HG03175 (cell line): ENCODE data around the gene RANBP17.
"Not testable (repeated sequence)": the region's sequence is repeated elsewhere in the genome, so short reads cannot be mapped to it uniquely, and the experiment has no call there.

Source experiments
- ATAC-seq: cut with Tn5 transposase; IDR thresholded peaks from one replicate; pipeline ENCODE4 v1.9.1; 2021; ENCODE audit warnings: mild to moderate bottlenecking, moderate library complexity; ENCODE audit not compliant: unreplicated experiment

RANBP17 gene

DNA sequence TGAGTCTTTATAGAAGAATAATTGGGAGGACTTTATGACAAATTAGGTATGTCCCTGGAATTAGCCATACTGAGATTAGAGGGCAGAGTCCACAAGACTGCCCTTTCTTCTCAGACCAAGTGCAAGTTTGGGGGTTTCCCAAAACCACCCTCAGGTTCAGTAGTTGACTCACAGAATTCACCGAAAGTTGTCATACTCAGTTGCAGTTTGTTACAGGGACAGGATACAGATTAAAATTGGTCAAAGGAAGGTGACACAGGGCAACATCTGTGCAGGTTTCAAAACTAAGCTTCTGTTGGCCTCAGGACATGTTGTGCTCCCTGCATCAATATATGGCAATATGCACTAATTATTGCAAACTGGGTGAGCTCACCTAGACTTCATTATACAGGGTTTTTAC, 3.8 kb downstream of the RANBP17 start:
- ATAC-seq, result peak; percentile 69

DNA sequence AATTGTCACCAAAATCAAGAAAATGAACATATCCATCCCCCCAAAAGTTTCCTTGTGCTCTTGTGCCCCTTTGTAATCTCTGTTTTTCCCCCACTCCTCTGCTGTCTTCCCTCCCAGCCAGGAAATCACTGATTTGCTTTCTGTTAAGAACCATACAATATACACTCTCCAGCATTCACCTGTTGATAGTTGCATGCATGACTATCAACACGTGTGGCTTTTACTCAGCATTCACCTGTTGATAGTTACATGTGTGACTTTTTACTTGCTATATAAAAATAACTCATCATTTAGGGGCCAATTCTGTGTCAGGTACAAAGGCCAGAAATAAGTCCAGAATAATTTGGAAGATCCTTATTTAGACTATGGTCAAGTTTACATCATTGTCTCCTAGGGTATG, 6.0 kb downstream of the RANBP17 start:
- no peak for ATAC-seq

DNA sequence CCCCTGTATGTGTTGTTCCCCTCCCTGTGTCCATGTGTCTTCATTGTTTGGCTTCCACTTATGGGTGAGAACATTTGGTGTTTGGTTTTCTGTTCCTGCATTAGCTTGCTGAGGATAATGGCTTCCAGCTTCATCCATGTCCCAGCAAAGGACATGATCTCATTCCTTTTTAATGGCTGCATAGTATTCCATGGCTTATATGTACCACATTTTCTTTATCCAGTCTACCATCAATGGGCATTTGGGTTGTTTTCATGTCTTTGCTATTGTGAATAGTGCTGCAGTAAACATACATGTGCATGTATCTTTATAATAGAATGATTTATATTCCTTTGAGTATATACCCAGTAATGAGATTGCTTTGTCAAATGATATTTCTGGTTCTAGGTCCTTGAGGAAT, 8.6 kb downstream of the RANBP17 start:
- not testable (repeated sequence) for ATAC-seq

DNA sequence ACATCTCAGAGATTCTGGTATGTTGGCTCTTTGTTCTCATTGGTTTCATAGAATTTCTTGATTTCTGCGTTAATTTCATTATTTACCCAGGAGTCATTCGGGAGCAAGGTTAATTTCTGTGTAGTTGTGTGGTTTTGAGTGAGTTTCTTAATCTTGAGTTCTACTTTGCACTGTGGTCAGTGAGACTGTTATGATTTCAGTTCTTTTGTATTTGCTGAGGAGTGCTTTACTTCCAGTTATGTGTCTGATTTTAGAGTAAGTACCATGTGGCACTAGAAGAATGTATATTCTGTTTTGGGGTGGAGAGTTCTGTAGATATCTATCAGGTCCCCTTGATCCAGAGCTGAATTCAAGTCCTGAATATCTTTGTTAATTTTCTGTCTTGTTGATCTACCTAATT, 12.2 kb downstream of the RANBP17 start:
- no peak for ATAC-seq

DNA sequence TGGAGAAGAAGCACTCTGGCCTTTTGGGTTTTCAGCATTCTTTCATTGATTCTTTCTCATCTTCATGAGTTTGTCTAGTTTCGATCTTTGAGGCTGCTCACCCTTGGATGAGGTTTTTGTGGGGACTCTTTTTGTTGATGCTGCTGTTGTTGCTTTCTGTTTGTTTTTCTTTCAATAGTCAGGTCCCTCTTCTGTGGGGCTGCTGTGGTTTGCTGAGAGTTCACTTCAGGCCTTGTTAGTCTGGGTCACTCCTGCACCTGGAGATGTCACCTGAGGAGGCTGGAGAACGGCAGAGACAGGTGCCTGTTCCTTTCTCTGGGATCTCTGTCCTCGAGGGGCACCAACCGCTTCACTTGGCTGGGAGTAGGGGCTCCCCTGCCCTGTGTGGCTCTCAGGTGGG, 14.0 kb downstream of the RANBP17 start:
- ATAC-seq, result no peak

DNA sequence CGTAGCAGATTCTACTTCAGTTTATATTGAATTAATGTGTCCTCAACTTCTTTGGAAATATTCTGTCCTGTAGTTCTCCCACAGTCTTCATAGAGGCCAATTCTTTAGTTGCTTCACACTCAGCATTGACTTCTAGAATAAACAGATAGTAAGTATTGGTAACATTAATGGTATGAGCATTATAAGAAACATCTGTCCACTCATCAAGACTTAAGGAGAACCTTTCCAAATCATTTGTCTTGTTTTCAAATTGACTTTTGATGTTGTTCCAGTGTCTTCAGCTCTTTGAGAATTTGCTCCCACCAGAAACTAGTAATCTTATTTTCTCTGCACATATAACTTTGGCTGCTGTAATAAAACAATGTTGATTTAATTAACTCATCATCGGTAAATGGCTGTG, 18.3 kb downstream of the RANBP17 start:
- no peak for ATAC-seq

DNA sequence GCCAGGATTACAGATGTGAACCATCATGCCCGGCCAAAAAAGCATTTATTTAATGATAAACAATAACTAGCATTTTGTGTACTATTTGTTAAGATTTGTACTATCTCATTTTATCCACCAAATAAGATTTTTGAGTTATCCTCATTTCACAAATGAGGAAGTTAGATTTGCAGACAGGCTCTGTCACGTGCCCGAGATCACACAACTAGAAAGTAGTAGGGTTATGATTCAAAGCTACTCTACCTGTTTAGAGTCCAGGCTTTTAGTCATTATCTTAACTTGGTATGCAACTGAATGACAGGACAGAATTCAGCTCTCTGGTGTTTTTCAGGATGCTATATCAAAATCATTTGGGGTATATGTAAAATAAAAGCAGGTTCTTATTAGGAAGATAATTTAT, 20.5 kb downstream of the RANBP17 start:
- ATAC-seq, result no peak

DNA sequence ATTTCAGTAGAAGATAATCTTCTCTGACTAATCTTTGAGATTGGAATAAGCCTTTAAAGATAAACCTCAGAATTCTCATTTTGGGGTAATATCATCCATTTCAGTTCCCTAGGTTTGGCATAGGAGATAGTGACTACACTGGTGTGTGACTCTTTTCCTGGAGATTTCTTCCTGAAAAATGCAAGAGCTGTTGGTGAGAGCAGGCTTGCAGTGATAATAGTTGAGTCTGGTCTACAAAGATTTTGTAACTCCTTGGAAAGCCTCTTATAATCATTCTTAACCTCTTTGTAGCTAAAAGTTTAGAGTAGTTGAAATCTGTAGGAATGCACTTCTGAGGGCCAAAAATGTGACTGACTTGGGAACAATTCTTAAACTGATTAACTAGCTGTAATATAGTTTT, 23.4 kb downstream of the RANBP17 start:
- no peak for ATAC-seq

DNA sequence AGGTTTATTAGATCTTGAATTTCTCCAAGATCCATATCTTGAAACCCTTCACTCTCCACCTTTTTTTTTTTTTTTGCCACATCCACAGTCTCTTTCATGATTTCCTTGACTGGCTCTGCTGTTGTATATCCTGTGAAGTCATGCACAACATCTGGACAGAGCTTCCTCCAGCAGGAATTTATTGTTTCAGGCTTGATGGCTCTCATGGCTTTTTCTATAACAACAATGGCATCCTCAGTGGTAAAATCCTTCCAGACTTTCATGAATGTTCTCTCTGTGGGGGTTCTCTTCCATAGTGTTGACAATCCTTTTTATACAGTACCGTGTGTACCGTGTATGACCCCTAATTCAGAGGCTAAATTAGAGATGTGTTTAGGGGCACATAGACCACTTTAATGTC, 24.0 kb downstream of the RANBP17 start:
- no peak for ATAC-seq

DNA sequence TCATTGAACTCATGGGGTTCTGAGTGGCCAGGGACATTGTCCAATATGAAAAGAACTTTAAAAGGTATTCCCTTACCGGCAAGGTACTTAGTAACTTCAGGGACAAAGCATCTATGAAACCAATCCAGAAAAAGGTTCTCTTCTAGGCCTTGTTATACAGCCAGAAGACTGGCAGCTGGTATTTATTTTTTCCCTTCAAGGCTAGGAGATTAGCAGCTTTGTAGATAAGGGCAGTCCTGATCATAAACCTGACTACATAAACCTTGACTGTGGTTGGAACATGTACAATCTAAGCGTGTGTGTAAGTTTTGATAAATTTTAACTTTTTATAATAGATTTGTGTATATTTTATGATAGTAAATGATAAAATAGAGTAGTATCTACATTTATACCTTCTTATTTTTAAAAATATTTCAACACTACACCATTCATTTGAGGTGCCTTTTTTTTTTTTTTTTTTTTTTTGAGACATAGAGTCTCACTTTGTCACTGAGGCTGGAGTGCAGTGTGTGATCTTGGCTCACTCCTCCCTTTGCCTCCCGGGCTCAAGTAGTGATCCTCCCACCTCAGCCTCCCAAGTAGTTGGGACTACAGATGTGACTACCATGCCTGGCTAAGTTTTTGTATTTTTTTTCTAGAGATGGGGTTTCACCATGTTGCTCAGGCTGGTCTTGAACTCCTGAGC, 24.5 kb downstream of the RANBP17 start:
- no peak for ATAC-seq

DNA sequence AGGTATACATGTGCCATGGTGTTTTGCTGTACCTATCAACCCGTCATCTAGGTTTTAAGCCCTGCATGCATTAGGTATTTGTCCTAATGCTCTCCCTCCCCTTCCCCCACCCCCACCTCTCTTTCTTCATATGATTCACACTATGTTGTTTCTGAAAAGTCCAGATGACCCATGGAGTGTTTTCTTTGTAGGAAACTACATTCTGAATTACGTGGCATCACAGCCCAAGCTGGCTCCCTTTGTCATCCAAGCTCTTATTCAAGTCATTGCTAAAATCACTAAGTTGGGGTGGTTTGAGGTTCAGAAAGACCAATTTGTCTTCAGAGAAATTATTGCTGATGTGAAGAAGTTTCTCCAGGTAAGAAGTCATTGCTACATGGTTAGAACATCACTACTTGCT, 30.4 kb downstream of the RANBP17 start:
- no peak for ATAC-seq

DNA sequence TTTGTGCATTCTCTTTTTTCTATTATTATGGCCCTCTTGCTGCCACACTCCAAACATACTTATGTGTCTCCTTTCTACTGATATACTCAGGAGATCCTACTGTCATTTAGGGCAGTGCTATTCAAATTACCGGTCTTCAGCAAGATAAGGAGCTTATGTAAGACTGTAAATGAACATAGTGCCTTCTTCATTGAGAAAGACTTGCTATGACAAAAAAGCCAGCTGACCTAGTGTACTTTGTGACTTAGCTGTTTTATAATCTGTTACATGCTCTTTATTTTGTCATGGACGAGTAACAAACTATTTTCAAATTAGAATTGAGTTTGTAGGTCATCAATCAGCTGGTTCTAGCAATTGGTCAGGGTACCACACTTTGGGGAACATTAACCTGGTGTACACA, 32.8 kb downstream of the RANBP17 start:
- no peak for ATAC-seq

DNA sequence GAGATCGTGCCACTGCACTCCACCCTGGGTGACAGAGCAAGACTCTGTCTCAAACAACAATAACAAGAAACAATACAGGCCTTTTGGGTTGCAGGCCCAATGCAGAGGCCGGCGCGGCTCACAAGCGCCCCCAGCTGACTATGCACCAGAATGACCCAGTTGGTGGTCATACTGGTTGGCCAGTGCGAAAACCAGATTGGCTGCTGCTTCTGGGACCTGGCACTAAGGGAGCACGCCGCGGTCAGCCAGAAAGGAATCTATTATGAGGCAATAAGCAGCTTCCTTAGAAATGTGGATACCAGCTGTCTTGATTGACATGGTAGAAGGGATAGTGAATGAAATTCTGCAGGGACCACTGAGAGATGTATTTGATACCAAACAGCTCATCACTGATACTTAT, 35.0 kb downstream of the RANBP17 start:
- no peak for ATAC-seq

DNA sequence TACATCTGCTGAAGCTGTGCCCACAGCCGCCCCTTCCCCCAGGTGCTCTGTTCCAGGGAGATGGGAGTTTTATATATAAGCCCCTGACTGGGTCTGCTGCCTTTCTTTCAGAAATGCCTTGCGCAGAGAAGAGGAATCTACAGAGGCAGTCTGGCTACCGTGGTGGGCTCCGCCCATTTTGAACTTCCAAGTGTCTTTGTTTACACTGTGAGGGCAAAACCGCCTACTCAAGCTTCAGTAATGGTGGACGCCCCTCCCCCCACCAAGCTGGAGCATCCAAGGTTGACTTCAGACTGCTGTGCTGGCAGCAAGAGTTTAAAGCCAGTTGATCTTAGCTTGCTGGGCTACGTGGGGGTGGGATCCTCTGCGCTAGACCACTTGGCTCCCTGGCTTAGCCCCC, 41.3 kb downstream of the RANBP17 start:
- no peak for ATAC-seq

DNA sequence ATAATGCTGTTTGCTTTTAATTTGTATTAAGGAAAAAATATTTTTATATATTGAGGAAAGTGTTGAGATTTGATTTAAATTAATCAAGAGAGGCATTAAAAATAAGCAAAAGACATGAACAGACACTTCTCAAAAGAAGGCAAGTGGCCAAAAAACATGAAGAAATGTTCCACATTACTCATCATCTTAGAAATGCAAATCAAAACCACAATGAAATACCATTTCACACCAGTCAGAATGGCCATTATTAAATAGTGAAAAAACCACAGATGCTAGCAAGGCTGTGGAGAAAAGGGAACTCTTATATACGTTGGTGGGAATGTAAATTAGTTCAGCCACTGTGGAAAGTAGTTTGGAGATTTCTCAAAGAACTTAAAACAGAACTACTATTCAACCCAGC, 45.9 kb downstream of the RANBP17 start:
- no peak for ATAC-seq

DNA sequence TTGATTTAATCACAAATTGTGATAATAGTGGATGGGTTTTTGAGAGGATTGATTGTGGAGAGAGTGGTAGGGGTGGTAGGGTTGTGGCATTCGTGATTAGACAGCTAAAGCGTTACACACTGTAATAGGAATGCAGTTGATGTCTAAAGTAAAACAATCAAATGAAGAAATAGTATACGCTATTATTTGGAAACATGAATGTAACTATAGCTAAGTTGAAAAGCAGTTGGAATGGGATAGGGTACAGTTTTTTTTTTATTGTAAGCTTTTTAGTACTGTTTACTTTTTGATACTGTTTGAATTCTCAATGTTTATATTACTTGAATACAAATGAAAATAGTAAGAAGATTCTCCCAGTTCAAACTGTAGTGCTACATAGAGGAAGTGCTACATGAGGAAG, 51.8 kb downstream of the RANBP17 start:
- no peak for ATAC-seq

DNA sequence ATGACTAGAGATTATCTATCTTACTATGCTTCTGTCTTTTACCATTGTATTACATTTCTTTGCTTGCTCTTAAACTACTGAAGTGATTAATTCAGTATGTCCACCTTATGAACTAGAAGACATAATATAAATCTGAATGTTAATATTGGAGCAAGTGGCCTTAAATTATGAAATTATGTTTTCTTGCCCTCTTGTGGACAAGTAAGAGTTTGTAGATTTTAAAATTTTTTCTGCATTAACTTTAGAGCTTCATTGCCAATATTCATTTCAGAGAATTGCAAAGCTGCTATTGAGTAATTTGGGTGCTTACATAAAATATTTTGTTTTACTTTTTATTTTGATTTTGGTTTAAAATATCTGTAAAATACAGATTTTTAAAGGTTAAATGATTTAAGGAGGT, 55.3 kb downstream of the RANBP17 start:
- no peak for ATAC-seq

DNA sequence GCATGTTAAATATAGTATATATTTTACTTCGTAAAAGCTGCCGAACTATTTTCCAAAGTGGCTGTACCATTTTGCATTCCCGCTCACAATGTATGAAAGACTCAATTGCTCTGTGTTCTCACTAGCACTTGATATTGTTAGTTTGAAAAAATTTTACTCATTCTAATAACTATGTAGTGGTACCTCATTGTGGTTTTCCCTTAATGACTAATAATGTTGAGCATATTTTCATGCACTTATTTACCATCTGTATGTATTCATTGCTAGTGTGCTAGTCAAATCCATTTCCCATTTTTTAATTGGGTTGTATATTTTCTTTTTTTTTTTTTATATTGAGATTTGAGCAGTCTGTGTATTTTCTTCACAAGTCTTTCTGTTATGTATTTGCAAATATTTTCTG, 58.4 kb downstream of the RANBP17 start:
- ATAC-seq, result no peak

DNA sequence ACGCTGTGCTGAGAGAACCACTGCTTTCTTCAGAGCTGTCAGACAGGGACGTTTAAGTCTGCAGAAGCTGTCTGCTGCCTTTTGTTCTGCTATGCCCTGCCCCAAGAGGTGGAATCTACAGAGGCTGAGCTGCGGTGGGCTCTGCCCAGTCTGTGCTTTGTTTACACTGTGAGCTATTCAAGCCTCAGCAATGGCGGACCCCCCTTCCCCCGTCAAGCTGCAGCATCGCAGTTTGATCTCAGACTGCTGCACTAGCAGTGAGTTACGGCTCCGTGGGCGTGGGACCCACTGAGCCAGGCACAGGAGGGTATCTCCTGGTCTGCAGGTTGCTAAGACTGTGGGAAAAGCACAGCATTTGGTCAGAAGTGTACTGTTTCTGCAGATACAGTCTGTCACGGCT, 60.5 kb downstream of the RANBP17 start:
- not testable (repeated sequence) for ATAC-seq

DNA sequence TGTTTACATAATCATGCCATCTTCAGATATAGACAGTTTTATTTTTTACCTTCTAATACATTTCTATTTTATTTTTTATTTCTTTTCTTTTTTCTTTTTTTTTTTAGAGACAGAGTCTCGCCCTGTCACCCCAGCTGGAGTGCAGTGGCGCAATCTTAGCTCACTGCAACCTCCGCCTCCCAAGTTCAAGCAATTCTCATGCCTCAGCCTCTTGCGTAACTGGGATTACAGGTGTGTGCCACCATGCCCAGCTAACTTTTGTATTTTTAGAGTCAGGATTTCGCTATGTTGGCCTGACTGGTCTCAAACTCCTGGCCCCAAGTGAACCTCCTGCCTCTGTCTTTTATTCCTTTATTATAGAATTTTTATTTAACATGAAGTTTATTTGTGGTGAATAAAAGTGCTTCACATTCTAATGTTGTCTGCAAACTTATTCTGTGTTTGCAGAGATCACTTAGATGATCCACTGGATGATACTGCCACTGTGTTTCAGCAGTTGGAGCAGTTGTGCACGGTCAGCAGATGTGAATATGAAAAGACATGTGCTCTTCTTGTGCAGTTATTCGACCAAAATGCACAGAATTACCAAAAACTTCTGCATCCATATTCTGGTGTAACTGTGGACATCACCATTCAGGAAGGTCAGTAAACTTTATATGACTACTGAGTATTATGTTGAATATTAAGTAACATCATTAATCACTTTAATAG, 62.2 kb downstream of the RANBP17 start:
- no peak for ATAC-seq

DNA sequence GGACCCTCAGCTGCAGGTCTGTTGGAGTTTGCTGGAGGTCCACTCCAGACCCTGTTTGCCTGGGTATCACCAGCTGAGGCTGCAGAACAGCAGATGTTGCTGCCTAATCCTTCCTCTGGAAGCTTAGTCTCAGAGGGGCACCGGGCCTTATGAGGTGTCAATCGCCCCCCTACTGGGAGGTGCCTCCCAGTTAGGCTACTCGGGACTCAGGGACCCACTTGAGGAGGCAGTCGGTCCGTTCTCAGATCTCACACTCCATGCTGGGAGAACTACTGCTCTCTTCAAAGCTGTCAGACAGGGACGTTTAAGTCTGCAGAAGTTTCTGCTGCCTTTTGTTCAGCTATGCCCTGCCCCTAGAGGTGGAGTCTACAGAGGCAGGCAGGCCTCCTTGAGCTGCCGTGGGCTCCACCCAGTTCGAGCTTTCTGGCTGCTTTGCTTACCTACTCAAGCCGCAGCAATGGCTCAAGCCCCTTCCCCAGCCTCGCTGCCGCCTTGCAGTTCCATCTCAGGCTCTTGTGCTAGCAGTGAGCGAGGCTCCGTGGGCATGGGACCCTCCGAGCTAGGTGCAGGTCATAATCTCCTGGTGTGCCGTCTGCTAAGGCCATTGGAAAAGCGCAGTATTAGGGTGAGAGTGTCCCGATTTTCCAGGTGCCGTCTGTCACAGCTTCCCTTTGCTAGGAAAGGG, 73.9 kb downstream of the RANBP17 start:
- ATAC-seq, result not testable (repeated sequence)

DNA sequence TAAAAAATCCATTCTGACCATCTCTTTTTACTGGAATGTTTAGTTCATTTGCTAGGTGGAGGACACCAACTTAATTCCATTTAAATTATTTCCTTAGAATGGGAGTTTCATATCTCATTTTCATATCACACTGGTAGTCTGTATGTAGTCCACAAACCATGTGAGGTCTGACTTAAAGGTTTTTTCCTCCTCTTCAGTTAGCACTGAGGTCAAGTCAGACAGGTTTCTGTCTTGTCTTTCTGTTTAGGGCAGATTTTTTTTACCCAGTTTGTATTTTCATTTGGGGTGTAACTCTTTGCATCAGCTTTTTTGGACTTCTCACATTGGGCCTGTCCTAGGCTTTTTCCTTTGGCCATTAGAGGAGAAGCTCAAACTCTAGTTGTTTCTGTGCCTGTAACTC, 75.3 kb downstream of the RANBP17 start:
- no peak for ATAC-seq
